Measurements from ENCODE around the gene SIN3A. TPM values are rescaled to one million over a fixed set of nuclear protein-coding genes. Genes with fewer than 3 reads are reported as not detected.

Gene SIN3A
- total and polyA plus RNA-seq, 2 of the 8 experiments (the other 6 are each of a cell fraction or from before 2014, with no cell fraction given), result 69.5 to 109 TPM

GRCh38 chr15:75362642-75363249, 88.7 kb downstream of the SIN3A start (continued):
- TF ChIP-seq SAP30 (IDR thresholded peaks at IDR 0.05; ENCODE audit: insufficient read depth, insufficient replicate concordance, low read length), result no peak

Data from H1 (cell line).